CD8-positive, alpha-beta memory T cell (primary cell): Measurements from ENCODE around the gene CCDC88A. TPM values are rescaled to one million over a fixed set of nuclear protein-coding genes. Genes with fewer than 3 reads are reported as not detected.

Source experiments
- CTCF ChIA-PET: fragments of 350-600 bp; sonication (Branson Sonifier 250); formaldehyde crosslinking; loops from one replicate; lab custom pipeline; 2021; ENCODE audit warnings: antibody characterized with exemption; lab: Charles Lee
- POLR2A ChIA-PET: fragments of 350-600 bp; sonication (Branson Sonifier 250); formaldehyde crosslinking; loops from one replicate; lab custom pipeline; 2021; ENCODE audit warnings: antibody characterized with exemption; lab: Charles Lee
- DNase-seq, 5 donors: peaks; one replicate each; pipeline versions ENCODE4 v3.0.0 to v3.0.0-alpha.2; 2020 to 2022; ENCODE audit warnings: mixed read lengths in 1 of 5
- H3K27ac ChIP-seq: one replicate; pipeline ENCODE4 v1.7.0; 2013; ENCODE audit warnings: low read depth, mild to moderate bottlenecking, low read length, moderate library complexity
- H3K27me3 ChIP-seq: 2 replicates; pipeline ENCODE4 v1.7.0; 2013; ENCODE audit warnings: low read length, mild to moderate bottlenecking; ENCODE audit not compliant: insufficient read depth, poor library complexity, severe bottlenecking
- H3K36me3 ChIP-seq: 2 replicates; pipeline ENCODE4 v1.7.0; 2013; ENCODE audit warnings: mild to moderate bottlenecking, low read length, moderate library complexity; ENCODE audit not compliant: insufficient read depth
- H3K4me1 ChIP-seq: 2 replicates; pipeline ENCODE4 v1.7.0; 2013; ENCODE audit warnings: mild to moderate bottlenecking, low read length, moderate library complexity; ENCODE audit not compliant: insufficient read depth
- H3K4me3 ChIP-seq: 2 replicates; pipeline ENCODE4 v1.7.0; 2013; ENCODE audit warnings: mild to moderate bottlenecking, low read length
- H3K9me3 ChIP-seq: 2 replicates; pipeline ENCODE4 v1.7.0; 2013; ENCODE audit warnings: mild to moderate bottlenecking, low read length
- H3K27ac Mint-ChIP-seq, 8 donors: one replicate each; pipeline ENCODE4 v1.8.0; 2020 to 2021; ENCODE audit warnings: mixed read lengths in 8 of 8, mild to moderate bottlenecking in 6 of 8, inconsistent platforms in 3 of 8, moderate library complexity in 3 of 8
- H3K27me3 Mint-ChIP-seq, 2 donors: one replicate each; pipeline ENCODE4 v1.8.0; 2020 to 2021; ENCODE audit warnings: mixed read lengths in 2 of 2, mild to moderate bottlenecking in 1 of 2, moderate library complexity in 1 of 2
- H3K36me3 Mint-ChIP-seq, 3 donors: one replicate each; pipeline ENCODE4 v1.8.0; 2020 to 2021; ENCODE audit warnings: mixed read lengths in 3 of 3, inconsistent platforms in 1 of 3, mild to moderate bottlenecking in 1 of 3
- H3K4me1 Mint-ChIP-seq, 3 donors: one replicate each; pipeline ENCODE4 v1.8.0; 2020 to 2021; ENCODE audit warnings: mixed read lengths in 3 of 3, inconsistent platforms in 1 of 3, mild to moderate bottlenecking in 1 of 3
- H3K4me3 Mint-ChIP-seq, 7 donors: one replicate each; pipeline ENCODE4 v1.8.0; 2020 to 2021; ENCODE audit warnings: mixed read lengths in 7 of 7, mild to moderate bottlenecking in 6 of 7, moderate library complexity in 4 of 7, inconsistent platforms in 2 of 7
- H3K9me3 Mint-ChIP-seq, 5 donors: one replicate each; pipeline ENCODE4 v1.8.0; 2020 to 2022; ENCODE audit warnings: mixed read lengths in 5 of 5, mild to moderate bottlenecking in 3 of 5, moderate library complexity in 2 of 5, inconsistent platforms in 1 of 5
- polyA plus RNA-seq: library from polyadenylated mRNA; unstranded; fragments of 300-500 nt; fragmentation: Illumina TruSeq; gene quantifications from one replicate; pipeline ENCODE4 v1.2.3, GENCODE V29; 2021
- total RNA-seq, 2 experiments: library from RNA; stranded (reverse); gene quantifications; one replicate each; pipeline ENCODE4 v1.2.3, GENCODE V29; 2021

The CCDC88A gene
- total and polyA plus RNA-seq, 3 experiments from 2014 or later, result 9.5 to 10.7 (median 9.5) TPM

DNA sequence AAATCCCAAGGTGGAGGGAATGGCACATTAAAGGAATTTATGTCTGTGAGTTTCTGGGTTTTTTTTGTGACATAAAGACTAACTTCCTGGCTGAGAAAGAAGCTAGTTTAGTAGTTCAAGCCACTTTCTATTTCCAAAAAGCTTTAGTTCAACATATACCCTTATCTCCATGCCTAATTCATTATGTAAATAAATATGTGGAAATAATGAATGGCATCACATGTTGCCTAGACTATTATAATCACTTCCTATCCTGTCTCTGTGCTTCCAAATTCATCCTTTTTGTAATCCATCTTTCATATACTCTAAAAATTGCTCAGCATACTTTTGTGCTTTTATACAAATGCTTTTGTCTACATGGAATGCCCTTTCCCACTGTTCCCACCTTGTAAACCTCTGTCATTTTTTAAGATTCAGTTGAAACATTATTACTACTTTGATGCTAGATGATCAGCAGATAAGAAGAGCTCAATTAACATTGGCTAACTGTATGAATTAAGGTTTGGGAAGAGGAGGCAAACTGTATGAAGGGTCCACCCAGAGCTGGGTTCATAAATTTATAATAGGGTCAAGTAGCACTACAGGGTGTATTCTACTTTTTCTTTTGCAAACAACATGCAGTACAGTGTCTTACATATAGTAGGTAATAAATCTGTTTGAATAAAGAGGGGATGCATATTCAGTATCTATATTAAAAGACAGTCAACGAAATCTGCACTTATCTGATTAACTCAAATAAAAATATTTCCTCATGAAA is 88.9 kb downstream of the CCDC88A start:
- no peak overlapping the region for H3K27ac ChIP-seq
- no peaks in the 10 kb centered on the region for H3K9me3 ChIP-seq
- no peaks in the 10 kb centered on the region for H3K4me1 ChIP-seq
- Mint-ChIP-seq H3K27me3 (no peaks in the 10 kb centered on the region), H3K36me3 (peaks cover 16 to 20% (median 19%) of the 10 kb centered on the region in 3 donors), H3K9me3 (peaks cover 0 to 4% (median 0%) of the 10 kb centered on the region in 5 donors), H3K27ac (no peak overlapping the region), H3K4me1 (no peaks in the 10 kb centered on the region), H3K4me3 (no peak overlapping the region)
- ChIA-PET POLR2A (no interaction called here), CTCF (no interaction called here)
- DNase-seq, result no peak
- H3K36me3 ChIP-seq, result no peaks in the 10 kb centered on the region
- H3K4me3 ChIP-seq, result no peak overlapping the region
- H3K27me3 ChIP-seq, result no peaks in the 10 kb centered on the region

DNA sequence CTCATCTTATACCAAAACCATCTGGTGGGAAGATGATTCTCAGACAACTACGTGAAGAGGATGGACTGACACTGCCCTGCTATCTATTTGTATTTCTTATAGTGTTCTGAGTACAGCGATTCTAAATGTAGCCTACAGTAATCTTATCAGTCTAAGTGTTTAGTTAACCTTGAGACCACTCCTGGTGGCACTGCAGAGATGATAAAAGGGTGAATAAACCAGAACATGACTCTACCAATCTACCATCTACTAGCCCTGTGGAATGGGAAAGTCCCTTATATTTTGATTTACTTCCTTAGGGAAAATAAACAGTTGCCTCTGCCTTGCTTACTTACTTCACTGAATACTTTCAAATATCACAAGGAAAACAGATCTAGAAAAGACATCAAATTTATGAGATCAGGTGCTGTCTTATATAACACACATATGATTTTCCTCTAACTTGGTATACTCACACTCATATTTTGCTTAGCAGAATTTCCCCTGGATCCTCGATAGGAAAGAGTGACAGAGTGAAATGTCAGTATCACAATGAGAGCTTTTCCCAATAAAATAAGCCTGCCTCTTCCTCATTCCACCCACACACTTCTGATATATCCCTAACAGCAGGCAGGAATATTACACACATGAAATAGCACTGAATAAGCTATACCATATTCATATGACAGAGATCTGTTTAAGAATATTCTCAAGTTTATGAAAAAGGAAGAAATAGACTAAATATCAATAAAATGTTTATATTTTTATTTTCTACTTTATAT is 92.0 kb downstream of the CCDC88A start:
- ChIA-PET POLR2A (no interaction called here), CTCF (no interaction called here)
- Histone ChIP-seq H3K4me3 (no peak overlapping the region), H3K27ac (no peak overlapping the region), H3K9me3 (no peaks in the 10 kb centered on the region), H3K27me3 (no peaks in the 10 kb centered on the region), H3K36me3 (no peaks in the 10 kb centered on the region), H3K4me1 (no peaks in the 10 kb centered on the region)
- no peak for DNase-seq
- Mint-ChIP-seq H3K36me3 (peaks cover 11 to 17% (median 13%) of the 10 kb centered on the region in 3 donors), H3K4me3 (no peak overlapping the region), H3K9me3 (peaks cover 0 to 5% (median 0%) of the 10 kb centered on the region in 5 donors), H3K4me1 (no peaks in the 10 kb centered on the region), H3K27ac (no peak overlapping the region), H3K27me3 (no peaks in the 10 kb centered on the region)

DNA sequence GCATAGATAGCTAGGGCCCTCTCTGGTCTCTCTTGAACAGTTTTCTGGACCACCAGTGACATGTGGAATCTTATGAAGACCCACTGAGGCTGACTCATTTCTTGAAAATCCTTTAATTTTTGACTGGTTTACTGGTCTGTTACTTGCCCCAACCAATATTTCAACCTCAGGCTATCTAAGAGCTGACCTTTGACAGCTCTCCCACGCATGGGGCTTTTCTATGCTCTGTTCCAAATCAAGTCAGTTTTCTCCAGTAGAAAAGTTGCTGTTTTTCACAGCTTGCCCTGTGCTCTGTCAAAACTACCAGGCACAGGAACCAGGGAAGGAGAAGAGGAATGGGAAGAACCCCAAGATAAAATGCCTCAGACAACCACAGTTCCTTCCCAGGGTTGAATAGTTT is 104.7 kb downstream of the CCDC88A start:
- peaks cover 4% of the 10 kb centered on the region for H3K36me3 ChIP-seq
- H3K4me1 ChIP-seq, result no peaks in the 10 kb centered on the region
- H3K27ac Mint-ChIP-seq, result no peak overlapping the region
- H3K27me3 Mint-ChIP-seq, result no peaks in the 10 kb centered on the region
- no peak overlapping the region for H3K27ac ChIP-seq
- H3K27me3 ChIP-seq, result no peaks in the 10 kb centered on the region
- H3K4me3 ChIP-seq, result no peak overlapping the region
- H3K9me3 ChIP-seq, result no peaks in the 10 kb centered on the region
- H3K9me3 Mint-ChIP-seq, result no peaks in the 10 kb centered on the region
- POLR2A ChIA-PET, result no interaction called here
- CTCF ChIA-PET, result interaction anchor here (1.3 kb wide), 1 partner anchor 9 kb away, joined by 3 read pairs; no protein-coding TSS in a partner anchor
- H3K4me1 Mint-ChIP-seq, result no peaks in the 10 kb centered on the region
- peaks cover 7 to 33% (median 11%) of the 10 kb centered on the region in 3 donors for H3K36me3 Mint-ChIP-seq
- DNase-seq, result no peak
- no peak overlapping the region for H3K4me3 Mint-ChIP-seq

DNA sequence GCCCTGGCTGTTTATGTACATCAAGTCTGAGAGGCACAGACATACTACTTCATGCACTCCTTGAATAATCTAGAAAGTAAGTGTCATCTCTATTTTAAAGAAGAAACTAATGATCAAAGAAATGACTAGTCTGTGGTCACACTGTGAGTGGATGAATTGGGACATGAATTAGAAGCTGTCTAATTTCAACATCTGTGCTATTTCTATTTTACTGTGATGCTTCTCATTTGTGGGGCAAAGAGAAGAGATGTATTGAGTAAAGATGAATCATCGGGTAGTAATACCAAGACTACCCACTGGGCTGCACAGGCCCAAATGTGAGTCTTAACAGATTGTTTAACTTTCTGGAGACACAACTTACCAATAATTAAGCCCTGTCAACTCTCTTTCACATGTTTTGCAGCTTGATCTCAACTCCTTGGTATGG is 108.2 kb downstream of the CCDC88A start:
- H3K27ac ChIP-seq, result no peak overlapping the region
- Mint-ChIP-seq H3K4me1 (no peaks in the 10 kb centered on the region), H3K27me3 (no peaks in the 10 kb centered on the region), H3K36me3 (peaks cover 0 to 30% (median 14%) of the 10 kb centered on the region in 3 donors), H3K4me3 (no peak overlapping the region), H3K27ac (peak overlapping the region in 1 of 8 donors; percentile 56), H3K9me3 (no peaks in the 10 kb centered on the region)
- POLR2A ChIA-PET, result no interaction called here
- no peaks in the 10 kb centered on the region for H3K9me3 ChIP-seq
- DNase-seq, result no peak
- CTCF ChIA-PET, result interaction anchor here (1.2 kb wide), 1 partner anchor 207 kb away, joined by 3 read pairs; the partner anchor contains the start of gene CFAP36
- H3K36me3 ChIP-seq, result no peaks in the 10 kb centered on the region
- H3K4me3 ChIP-seq, result no peak overlapping the region
- no peaks in the 10 kb centered on the region for H3K27me3 ChIP-seq
- no peaks in the 10 kb centered on the region for H3K4me1 ChIP-seq

DNA sequence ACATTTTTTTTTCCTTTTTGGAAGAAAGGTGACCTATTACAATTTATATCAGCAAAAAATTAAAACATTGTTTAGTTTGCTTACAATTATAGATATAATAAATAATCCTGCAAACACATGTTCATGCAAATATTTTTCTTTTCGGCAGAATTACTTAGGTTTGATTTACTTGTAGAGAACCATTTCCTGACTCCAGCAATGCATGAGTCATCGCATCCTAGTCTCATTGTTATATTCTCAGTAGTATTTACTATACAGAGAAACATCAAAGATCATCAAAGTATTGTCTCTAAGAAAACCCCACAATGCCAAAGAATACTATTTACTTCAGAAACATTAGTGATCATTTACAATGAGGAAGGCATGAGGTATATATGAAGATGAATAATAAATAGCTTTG is 110.2 kb downstream of the CCDC88A start:
- Histone ChIP-seq H3K4me3 (no peak overlapping the region), H3K27me3 (no peaks in the 10 kb centered on the region), H3K36me3 (no peaks in the 10 kb centered on the region), H3K9me3 (no peaks in the 10 kb centered on the region), H3K4me1 (no peaks in the 10 kb centered on the region), H3K27ac (no peak overlapping the region)
- Mint-ChIP-seq H3K27me3 (no peaks in the 10 kb centered on the region), H3K4me1 (no peaks in the 10 kb centered on the region), H3K27ac (no peak overlapping the region), H3K9me3 (no peaks in the 10 kb centered on the region), H3K36me3 (peaks cover 0 to 18% (median 10%) of the 10 kb centered on the region in 3 donors), H3K4me3 (no peak overlapping the region)
- CTCF ChIA-PET, result no interaction called here
- POLR2A ChIA-PET, result no interaction called here
- no peak for DNase-seq

DNA sequence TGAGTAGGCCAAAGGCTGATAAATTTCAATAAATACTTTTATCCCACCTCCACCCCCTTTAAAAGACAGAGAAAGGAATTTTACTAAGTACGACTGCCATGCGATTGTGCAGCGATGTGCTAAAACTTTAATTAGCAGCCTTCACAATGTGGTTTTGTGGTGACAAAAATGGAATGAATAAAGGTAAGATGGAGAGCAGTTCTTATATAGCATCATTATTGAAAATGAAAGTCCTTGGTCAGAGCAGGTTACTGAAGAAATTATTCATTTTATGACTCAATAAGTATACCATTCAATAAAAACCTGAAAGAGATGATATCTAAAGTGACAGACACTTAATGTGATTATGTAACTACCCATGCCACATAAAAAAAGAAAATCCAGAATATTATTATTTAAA is 117.4 kb downstream of the CCDC88A start:
- Mint-ChIP-seq H3K4me1 (peaks cover 6 to 15% (median 9%) of the 10 kb centered on the region in 3 donors), H3K9me3 (no peaks in the 10 kb centered on the region), H3K4me3 (no peak overlapping the region), H3K27ac (peak overlapping the region in 3 of 8 donors; percentile 32 to 46 (median 34)), H3K27me3 (no peaks in the 10 kb centered on the region), H3K36me3 (peaks cover 0 to 2% (median 1%) of the 10 kb centered on the region in 3 donors)
- ChIA-PET POLR2A (no interaction called here), CTCF (no interaction called here)
- Histone ChIP-seq H3K4me3 (no peak overlapping the region), H3K27me3 (no peaks in the 10 kb centered on the region), H3K27ac (no peak overlapping the region), H3K4me1 (peaks cover 10% of the 10 kb centered on the region), H3K36me3 (no peaks in the 10 kb centered on the region), H3K9me3 (no peaks in the 10 kb centered on the region)
- DNase-seq, result no peak

DNA sequence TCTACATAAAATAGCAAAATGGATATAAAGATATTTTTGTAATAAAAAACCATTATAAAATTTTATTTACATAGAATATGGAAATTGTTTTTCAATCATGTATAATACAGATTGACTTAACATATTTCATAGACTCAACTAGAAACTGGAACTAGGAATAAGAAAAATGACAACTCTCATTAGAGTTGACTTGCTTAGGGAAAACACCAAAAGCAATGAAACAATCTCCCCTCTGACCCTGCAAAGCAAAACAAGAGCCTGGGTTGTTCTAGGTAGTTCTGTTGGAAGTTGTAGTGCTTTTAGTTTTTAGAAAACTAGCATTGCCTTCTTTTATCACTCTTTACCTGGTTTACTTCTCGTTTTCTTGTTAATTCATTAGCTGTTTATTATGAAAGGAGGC is 118.4 kb downstream of the CCDC88A start:
- CTCF ChIA-PET, result no interaction called here
- Histone ChIP-seq H3K4me3 (no peak overlapping the region), H3K36me3 (no peaks in the 10 kb centered on the region), H3K9me3 (no peaks in the 10 kb centered on the region), H3K27me3 (no peaks in the 10 kb centered on the region), H3K27ac (no peak overlapping the region), H3K4me1 (peaks cover 10% of the 10 kb centered on the region)
- POLR2A ChIA-PET, result interaction anchor here (0.5 kb wide), 1 partner anchor 69 kb away, joined by 3 read pairs; the partner anchor contains the start of gene RPS27A
- Mint-ChIP-seq H3K36me3 (peaks cover 0 to 2% (median 2%) of the 10 kb centered on the region in 3 donors), H3K4me1 (peaks cover 6 to 15% (median 9%) of the 10 kb centered on the region in 3 donors), H3K27me3 (no peaks in the 10 kb centered on the region), H3K27ac (no peak overlapping the region), H3K4me3 (no peak overlapping the region), H3K9me3 (no peaks in the 10 kb centered on the region)
- DNase-seq, result no peak

DNA sequence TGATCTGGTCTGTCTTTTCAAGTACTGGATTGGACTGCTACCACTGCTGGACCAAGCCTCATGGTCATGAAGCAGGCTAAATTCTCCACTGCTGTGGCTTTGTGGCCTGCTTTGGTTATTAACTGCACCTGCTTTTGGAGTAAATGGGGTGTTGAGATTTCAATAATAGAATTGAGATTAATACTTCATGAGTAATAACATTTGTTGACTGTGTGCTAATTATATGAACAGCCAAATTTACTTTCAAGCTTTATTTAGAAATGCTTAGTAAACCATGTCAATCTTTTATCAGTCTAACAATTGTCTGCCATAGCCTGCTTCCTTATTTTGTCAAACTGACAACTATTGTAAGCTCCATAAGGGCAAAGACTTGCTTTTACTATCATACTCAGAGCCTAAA is 123.3 kb downstream of the CCDC88A start:
- no peak for DNase-seq
- ChIA-PET POLR2A (no interaction called here), CTCF (interaction anchor here (1.3 kb wide), 1 partner anchor 9 kb away, joined by 3 read pairs; no protein-coding TSS in a partner anchor)
- Histone ChIP-seq H3K27me3 (no peaks in the 10 kb centered on the region), H3K36me3 (no peaks in the 10 kb centered on the region), H3K4me3 (no peak overlapping the region), H3K27ac (no peak overlapping the region), H3K4me1 (no peaks in the 10 kb centered on the region), H3K9me3 (no peaks in the 10 kb centered on the region)
- Mint-ChIP-seq H3K9me3 (no peaks in the 10 kb centered on the region), H3K36me3 (peaks cover 0 to 12% (median 5%) of the 10 kb centered on the region in 3 donors), H3K27ac (no peak overlapping the region), H3K27me3 (no peaks in the 10 kb centered on the region), H3K4me3 (no peak overlapping the region), H3K4me1 (peaks cover 11 to 21% (median 15%) of the 10 kb centered on the region in 3 donors)
